WTC11 (cell line): ENCODE data around the gene ZNF503. TPM values are rescaled to one million over a fixed set of nuclear protein-coding genes. Genes with fewer than 3 reads are reported as not detected.

Experiments used
- ATAC-seq: fragments of 200-7000 bp; cut with Tn5 transposase; 2 replicates; pipeline ENCODE4 v1.10.0; 2021; ENCODE audit warnings: mild to moderate bottlenecking, moderate library complexity
- CTCF ChIA-PET: fragments of 300-600 bp; sonication (Branson Sonifier 250); formaldehyde crosslinking; loops from one replicate; lab custom pipeline; 2021; ENCODE audit warnings: antibody characterized with exemption; lab: Charles Lee
- POLR2A ChIA-PET: fragments of 350-600 bp; sonication (Branson Sonifier 250); formaldehyde crosslinking; loops from one replicate; lab custom pipeline; 2021; ENCODE audit warnings: antibody characterized with exemption; lab: Charles Lee
- DNase-seq: peaks from one replicate; pipeline ENCODE4 v3.0.0; 2021; ENCODE audit warnings: low spot score
- H3K27ac Mint-ChIP-seq: 2 replicates; pipeline ENCODE4 v1.8.0; 2021; ENCODE audit warnings: mixed read lengths
- H3K27me3 Mint-ChIP-seq: 2 replicates; pipeline ENCODE4 v1.8.0; 2021; ENCODE audit warnings: low read depth, mild to moderate bottlenecking, moderate library complexity, mixed read lengths
- H3K36me3 Mint-ChIP-seq: 2 replicates; pipeline ENCODE4 v1.8.0; 2021; ENCODE audit warnings: mixed read lengths
- H3K4me1 Mint-ChIP-seq: 2 replicates; pipeline ENCODE4 v1.8.0; 2022; ENCODE audit warnings: mixed read lengths
- H3K4me3 Mint-ChIP-seq: 2 replicates; pipeline ENCODE4 v1.8.0; 2021; ENCODE audit warnings: mild to moderate bottlenecking, moderate library complexity, mixed read lengths
- H3K9me3 Mint-ChIP-seq: 2 replicates; pipeline ENCODE4 v1.8.0; 2021; ENCODE audit warnings: mixed read lengths
- ESRRA ChIP-seq: sonication (generic); formaldehyde crosslinking; IDR thresholded peaks from 2 replicates; pipeline ENCODE4 v1.8.1; 2022; ENCODE audit warnings: mild to moderate bottlenecking, missing genetic modification reagents, borderline replicate concordance
- FOXK1 ChIP-seq: sonication (generic); formaldehyde crosslinking; IDR thresholded peaks from 2 replicates; pipeline ENCODE4 v1.8.0; 2022; ENCODE audit warnings: mild to moderate bottlenecking, moderate library complexity, missing genetic modification reagents
- GABPB1 ChIP-seq: sonication (generic); formaldehyde crosslinking; IDR thresholded peaks from 2 replicates; pipeline ENCODE4 v1.8.1; 2023; ENCODE audit warnings: mild to moderate bottlenecking, missing genetic modification reagents
- GTF2I ChIP-seq: fragments of 250-450 bp; sonication (Bioruptor Pico); conservative IDR thresholded peaks from 2 replicates; pipeline ENCODE4 v1.4.0; 2021; ENCODE audit warnings: mild to moderate bottlenecking
- JAZF1 ChIP-seq: fragments of 250-450 bp; sonication (Bioruptor Pico); IDR thresholded peaks from 2 replicates; pipeline ENCODE4 v1.9.0; 2021; ENCODE audit warnings: moderate library complexity, mild to moderate bottlenecking, inconsistent platforms
- NFATC4 ChIP-seq: fragments of 250-450 bp; sonication (Bioruptor Pico); IDR thresholded peaks from 2 replicates; pipeline ENCODE4 v1.9.0; 2021; ENCODE audit warnings: mild to moderate bottlenecking
- PRRX2 ChIP-seq: fragments of 250-450 bp; sonication (Bioruptor Pico); IDR thresholded peaks from 2 replicates; pipeline ENCODE4 v1.8.0; 2021; ENCODE audit warnings: mild to moderate bottlenecking
- RORB ChIP-seq: fragments of 250-450 bp; sonication (Bioruptor Pico); IDR thresholded peaks from 2 replicates; pipeline ENCODE4 v1.9.0; 2021; ENCODE audit warnings: mild to moderate bottlenecking
- TCF7 ChIP-seq: sonication (generic); formaldehyde crosslinking; IDR thresholded peaks from 2 replicates; pipeline ENCODE4 v1.8.0; 2022; ENCODE audit warnings: mild to moderate bottlenecking, low read depth, missing genetic modification reagents, moderate library complexity
- ZBTB21 ChIP-seq: sonication (generic); formaldehyde crosslinking; IDR thresholded peaks from 2 replicates; pipeline ENCODE4 v1.8.1; 2023; ENCODE audit warnings: mild to moderate bottlenecking, missing genetic modification reagents, borderline replicate concordance
- ZNF263 ChIP-seq: sonication (generic); formaldehyde crosslinking; IDR thresholded peaks from 2 replicates; pipeline ENCODE4 v1.8.1; 2022; ENCODE audit warnings: low read depth, mild to moderate bottlenecking, moderate library complexity, missing genetic modification reagents
- ZNF416 ChIP-seq: fragments of 250-450 bp; sonication (Bioruptor Pico); IDR thresholded peaks from 2 replicates; pipeline ENCODE4 v1.9.0; 2021; ENCODE audit warnings: mild to moderate bottlenecking, inconsistent platforms
- total RNA-seq: library from RNA; stranded (reverse); gene quantifications from 3 replicates; pipeline ENCODE4 v1.2.3, GENCODE V29; 2021
- TF ChIP-seq, protein P1 (sequence below): sonication (generic); formaldehyde crosslinking; IDR thresholded peaks from 2 replicates; pipeline ENCODE4 v1.8.1; 2023; ENCODE audit warnings: mild to moderate bottlenecking, moderate library complexity, missing genetic modification reagents
- TF ChIP-seq, protein P2 (sequence below): sonication (generic); formaldehyde crosslinking; conservative IDR thresholded peaks from 2 replicates; pipeline ENCODE4 v1.8.1; 2023; ENCODE audit warnings: mild to moderate bottlenecking, low read depth, missing genetic modification reagents, moderate library complexity
- TF ChIP-seq, protein P3 (sequence below): sonication (generic); formaldehyde crosslinking; IDR thresholded peaks from 2 replicates; pipeline ENCODE4 v1.8.1; 2023; ENCODE audit warnings: mild to moderate bottlenecking, missing genetic modification reagents, moderate library complexity
- TF ChIP-seq, protein P4 (sequence below): fragments of 250-450 bp; sonication (Bioruptor Pico); IDR thresholded peaks from 2 replicates; pipeline ENCODE4 v1.9.0; 2021; ENCODE audit warnings: mild to moderate bottlenecking
- TF ChIP-seq, protein P5 (sequence below): fragments of 250-450 bp; sonication (Bioruptor Pico); IDR thresholded peaks from 2 replicates; pipeline ENCODE4 v1.9.0; 2021; ENCODE audit warnings: moderate library complexity, mild to moderate bottlenecking, inconsistent platforms, borderline replicate concordance
- TF ChIP-seq, protein P6 (sequence below): sonication (generic); formaldehyde crosslinking; IDR thresholded peaks from 2 replicates; pipeline ENCODE4 v1.8.1; 2023; ENCODE audit warnings: mild to moderate bottlenecking, missing genetic modification reagents, borderline replicate concordance

Gene ZNF503
- total RNA-seq, 1 experiment from 2014 or later: 0.39 TPM

DNA sequence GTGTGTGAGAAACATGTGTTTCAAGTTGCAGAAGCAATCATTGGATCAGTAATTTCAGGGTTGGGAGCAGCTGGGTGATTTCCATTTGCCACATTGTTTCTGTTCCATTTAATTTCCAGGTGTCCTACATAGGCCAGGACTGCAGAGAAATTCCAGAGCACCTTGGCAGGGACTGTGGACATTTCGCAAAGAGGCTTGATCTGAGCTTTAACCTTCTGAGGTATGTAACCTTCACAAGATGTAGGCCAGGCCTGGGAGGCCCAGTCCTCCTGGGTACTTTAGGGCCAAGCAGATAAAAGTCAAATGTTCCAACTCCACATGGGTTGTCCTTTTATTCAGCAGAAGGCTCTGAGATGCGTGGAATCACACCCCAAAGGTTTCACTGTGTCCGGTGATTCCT is 36.7 kb upstream of the ZNF503 start:
- TF ChIP-seq ZNF263 (CRISPR knock-in tag): no peak
- TF ChIP-seq, protein P1, sequence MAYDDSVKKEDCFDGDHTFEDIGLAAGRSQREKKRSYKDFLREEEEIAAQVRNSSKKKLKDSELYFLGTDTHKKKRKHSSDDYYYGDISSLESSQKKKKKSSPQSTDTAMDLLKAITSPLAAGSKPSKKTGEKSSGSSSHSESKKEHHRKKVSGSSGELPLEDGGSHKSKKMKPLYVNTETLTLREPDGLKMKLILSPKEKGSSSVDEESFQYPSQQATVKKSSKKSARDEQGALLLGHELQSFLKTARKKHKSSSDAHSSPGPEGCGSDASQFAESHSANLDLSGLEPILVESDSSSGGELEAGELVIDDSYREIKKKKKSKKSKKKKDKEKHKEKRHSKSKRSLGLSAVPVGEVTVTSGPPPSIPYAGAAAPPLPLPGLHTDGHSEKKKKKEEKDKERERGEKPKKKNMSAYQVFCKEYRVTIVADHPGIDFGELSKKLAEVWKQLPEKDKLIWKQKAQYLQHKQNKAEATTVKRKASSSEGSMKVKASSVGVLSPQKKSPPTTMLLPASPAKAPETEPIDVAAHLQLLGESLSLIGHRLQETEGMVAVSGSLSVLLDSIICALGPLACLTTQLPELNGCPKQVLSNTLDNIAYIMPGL (CRISPR knock-in tag): no peak
- no peak for TF ChIP-seq PRRX2
- TF ChIP-seq GTF2I (CRISPR knock-in tag): no peak
- TF ChIP-seq, protein P2, sequence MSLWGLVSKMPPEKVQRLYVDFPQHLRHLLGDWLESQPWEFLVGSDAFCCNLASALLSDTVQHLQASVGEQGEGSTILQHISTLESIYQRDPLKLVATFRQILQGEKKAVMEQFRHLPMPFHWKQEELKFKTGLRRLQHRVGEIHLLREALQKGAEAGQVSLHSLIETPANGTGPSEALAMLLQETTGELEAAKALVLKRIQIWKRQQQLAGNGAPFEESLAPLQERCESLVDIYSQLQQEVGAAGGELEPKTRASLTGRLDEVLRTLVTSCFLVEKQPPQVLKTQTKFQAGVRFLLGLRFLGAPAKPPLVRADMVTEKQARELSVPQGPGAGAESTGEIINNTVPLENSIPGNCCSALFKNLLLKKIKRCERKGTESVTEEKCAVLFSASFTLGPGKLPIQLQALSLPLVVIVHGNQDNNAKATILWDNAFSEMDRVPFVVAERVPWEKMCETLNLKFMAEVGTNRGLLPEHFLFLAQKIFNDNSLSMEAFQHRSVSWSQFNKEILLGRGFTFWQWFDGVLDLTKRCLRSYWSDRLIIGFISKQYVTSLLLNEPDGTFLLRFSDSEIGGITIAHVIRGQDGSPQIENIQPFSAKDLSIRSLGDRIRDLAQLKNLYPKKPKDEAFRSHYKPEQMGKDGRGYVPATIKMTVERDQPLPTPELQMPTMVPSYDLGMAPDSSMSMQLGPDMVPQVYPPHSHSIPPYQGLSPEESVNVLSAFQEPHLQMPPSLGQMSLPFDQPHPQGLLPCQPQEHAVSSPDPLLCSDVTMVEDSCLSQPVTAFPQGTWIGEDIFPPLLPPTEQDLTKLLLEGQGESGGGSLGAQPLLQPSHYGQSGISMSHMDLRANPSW (CRISPR knock-in tag): no peak
- TF ChIP-seq ZBTB21: no peak
- TF ChIP-seq, protein P3, sequence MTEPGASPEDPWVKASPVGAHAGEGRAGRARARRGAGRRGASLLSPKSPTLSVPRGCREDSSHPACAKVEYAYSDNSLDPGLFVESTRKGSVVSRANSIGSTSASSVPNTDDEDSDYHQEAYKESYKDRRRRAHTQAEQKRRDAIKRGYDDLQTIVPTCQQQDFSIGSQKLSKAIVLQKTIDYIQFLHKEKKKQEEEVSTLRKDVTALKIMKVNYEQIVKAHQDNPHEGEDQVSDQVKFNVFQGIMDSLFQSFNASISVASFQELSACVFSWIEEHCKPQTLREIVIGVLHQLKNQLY (CRISPR knock-in tag): no peak
- no peak for TF ChIP-seq TCF7 (CRISPR knock-in tag)
- TF ChIP-seq, all 79 proteins: peak for 0
- H3K36me3 Mint-ChIP-seq: peaks cover 8% of the 10 kb centered on the region
- H3K4me1 Mint-ChIP-seq: peaks cover 13% of the 10 kb centered on the region
- H3K4me3 Mint-ChIP-seq: no peak overlapping the region
- ATAC-seq: no peak
- POLR2A ChIA-PET: no interaction called here
- CTCF ChIA-PET: no interaction called here
- peaks cover 13% of the 10 kb centered on the region for H3K9me3 Mint-ChIP-seq
- no peak for DNase-seq
- H3K27ac Mint-ChIP-seq: no peak overlapping the region
- peaks cover 87% of the 10 kb centered on the region for H3K27me3 Mint-ChIP-seq

DNA sequence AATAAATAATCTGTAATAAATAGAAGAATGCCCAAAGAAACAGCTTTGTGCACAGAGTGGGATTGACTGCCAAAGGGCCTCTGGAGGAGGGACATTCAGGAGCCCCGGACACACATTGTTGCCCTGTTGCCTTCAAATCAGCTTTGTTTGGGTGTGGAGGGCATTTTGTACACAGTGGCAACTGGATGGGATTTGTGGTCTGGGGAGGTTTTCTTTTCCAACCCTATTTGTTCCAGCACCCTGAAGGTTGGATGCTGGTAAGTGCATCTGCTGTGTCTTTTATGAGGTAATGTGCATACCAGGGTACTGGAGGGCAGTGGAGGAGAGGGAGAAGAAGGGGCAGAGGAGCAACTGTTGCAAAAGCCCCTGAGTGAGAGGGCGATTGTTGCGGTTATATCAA is 36.1 kb upstream of the ZNF503 start:
- CTCF ChIA-PET: no interaction called here
- ATAC-seq: no peak
- Mint-ChIP-seq H3K4me3 (no peak overlapping the region), H3K4me1 (peaks cover 19% of the 10 kb centered on the region), H3K9me3 (peaks cover 8% of the 10 kb centered on the region), H3K36me3 (peaks cover 5% of the 10 kb centered on the region; the same call in 1 of the 2 replicates), H3K27ac (no peak overlapping the region)
- POLR2A ChIA-PET: no interaction called here
- DNase-seq: no peak
- no peak for TF ChIP-seq ZNF416
- no peak for TF ChIP-seq TCF7 (CRISPR knock-in tag)
- no peak for TF ChIP-seq FOXK1 (CRISPR knock-in tag)
- TF ChIP-seq, all 79 proteins: peak for 0
- H3K27me3 Mint-ChIP-seq: peaks cover 92% of the 10 kb centered on the region

DNA sequence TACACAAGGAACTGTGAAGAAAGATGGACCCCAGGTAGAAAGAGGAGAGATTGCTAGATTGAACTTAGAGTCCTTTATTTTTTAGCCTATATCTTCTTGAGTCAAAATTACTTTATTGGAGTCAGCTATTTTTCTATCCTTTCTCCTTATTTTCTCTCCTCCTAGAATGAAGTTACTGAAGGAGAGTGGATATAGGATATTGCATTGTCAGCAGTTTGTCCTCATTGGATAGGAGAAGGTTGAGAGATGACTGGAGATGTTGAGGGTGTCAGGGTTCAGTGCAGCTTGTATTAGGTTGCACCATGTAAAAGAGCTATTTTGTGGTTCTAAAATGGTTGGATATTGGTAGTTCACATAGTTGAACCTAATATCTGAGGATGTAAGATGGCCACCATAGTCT is 35.3 kb upstream of the ZNF503 start:
- H3K4me1 Mint-ChIP-seq: peaks cover 26% of the 10 kb centered on the region
- H3K27ac Mint-ChIP-seq: no peak overlapping the region
- CTCF ChIA-PET: no interaction called here
- H3K27me3 Mint-ChIP-seq: peaks cover 97% of the 10 kb centered on the region
- no peaks in the 10 kb centered on the region for H3K36me3 Mint-ChIP-seq
- H3K9me3 Mint-ChIP-seq: 0 out of 2 replicates have a peak, but pooled peaks cover under 1% of the 10 kb centered on the region
- H3K4me3 Mint-ChIP-seq: no peak overlapping the region
- POLR2A ChIA-PET: no interaction called here
- ATAC-seq (no peak), DNase-seq (no peak)
- TF ChIP-seq NFATC4 (no peak), JAZF1 (CRISPR knock-in tag) (no peak), GABPB1 (CRISPR knock-in tag) (no peak), RORB (CRISPR knock-in tag) (no peak), ESRRA (CRISPR knock-in tag) (no peak)
- TF ChIP-seq, protein P4, sequence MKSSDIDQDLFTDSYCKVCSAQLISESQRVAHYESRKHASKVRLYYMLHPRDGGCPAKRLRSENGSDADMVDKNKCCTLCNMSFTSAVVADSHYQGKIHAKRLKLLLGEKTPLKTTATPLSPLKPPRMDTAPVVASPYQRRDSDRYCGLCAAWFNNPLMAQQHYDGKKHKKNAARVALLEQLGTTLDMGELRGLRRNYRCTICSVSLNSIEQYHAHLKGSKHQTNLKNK (CRISPR knock-in tag): no peak
- TF ChIP-seq, protein P5, sequence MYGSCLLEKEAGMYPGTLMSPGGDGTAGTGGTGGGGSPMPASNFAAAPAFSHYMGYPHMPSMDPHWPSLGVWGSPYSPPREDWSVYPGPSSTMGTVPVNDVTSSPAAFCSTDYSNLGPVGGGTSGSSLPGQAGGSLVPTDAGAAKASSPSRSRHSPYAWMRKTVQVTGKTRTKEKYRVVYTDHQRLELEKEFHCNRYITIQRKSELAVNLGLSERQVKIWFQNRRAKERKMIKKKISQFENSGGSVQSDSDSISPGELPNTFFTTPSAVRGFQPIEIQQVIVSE (CRISPR knock-in tag): no peak
- TF ChIP-seq, protein P6, sequence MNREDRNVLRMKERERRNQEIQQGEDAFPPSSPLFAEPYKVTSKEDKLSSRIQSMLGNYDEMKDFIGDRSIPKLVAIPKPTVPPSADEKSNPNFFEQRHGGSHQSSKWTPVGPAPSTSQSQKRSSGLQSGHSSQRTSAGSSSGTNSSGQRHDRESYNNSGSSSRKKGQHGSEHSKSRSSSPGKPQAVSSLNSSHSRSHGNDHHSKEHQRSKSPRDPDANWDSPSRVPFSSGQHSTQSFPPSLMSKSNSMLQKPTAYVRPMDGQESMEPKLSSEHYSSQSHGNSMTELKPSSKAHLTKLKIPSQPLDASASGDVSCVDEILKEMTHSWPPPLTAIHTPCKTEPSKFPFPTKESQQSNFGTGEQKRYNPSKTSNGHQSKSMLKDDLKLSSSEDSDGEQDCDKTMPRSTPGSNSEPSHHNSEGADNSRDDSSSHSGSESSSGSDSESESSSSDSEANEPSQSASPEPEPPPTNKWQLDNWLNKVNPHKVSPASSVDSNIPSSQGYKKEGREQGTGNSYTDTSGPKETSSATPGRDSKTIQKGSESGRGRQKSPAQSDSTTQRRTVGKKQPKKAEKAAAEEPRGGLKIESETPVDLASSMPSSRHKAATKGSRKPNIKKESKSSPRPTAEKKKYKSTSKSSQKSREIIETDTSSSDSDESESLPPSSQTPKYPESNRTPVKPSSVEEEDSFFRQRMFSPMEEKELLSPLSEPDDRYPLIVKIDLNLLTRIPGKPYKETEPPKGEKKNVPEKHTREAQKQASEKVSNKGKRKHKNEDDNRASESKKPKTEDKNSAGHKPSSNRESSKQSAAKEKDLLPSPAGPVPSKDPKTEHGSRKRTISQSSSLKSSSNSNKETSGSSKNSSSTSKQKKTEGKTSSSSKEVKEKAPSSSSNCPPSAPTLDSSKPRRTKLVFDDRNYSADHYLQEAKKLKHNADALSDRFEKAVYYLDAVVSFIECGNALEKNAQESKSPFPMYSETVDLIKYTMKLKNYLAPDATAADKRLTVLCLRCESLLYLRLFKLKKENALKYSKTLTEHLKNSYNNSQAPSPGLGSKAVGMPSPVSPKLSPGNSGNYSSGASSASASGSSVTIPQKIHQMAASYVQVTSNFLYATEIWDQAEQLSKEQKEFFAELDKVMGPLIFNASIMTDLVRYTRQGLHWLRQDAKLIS (CRISPR knock-in tag): no peak
- TF ChIP-seq, protein P3 (CRISPR knock-in tag): no peak
